DND-41 (cell line): Measurements from ENCODE around the gene USP28.

Source experiments
- EZH2 ChIP-seq: IDR thresholded peaks from 3 replicates; pipeline ENCODE4 v1.6.1; 2012; ENCODE audit warnings: borderline replicate concordance, low read depth, mild to moderate bottlenecking, moderate library complexity, low read length, inconsistent platforms; ENCODE audit not compliant: severe bottlenecking
- TF ChIP-seq, protein P1 (sequence below): IDR thresholded peaks from 2 replicates; pipeline ENCODE4 v1.5.1; 2012; ENCODE audit warnings: borderline replicate concordance, low read length, moderate library complexity, mild to moderate bottlenecking; ENCODE audit not compliant: poor library complexity, severe bottlenecking; ENCODE audit errors: extremely low read depth

DNA sequence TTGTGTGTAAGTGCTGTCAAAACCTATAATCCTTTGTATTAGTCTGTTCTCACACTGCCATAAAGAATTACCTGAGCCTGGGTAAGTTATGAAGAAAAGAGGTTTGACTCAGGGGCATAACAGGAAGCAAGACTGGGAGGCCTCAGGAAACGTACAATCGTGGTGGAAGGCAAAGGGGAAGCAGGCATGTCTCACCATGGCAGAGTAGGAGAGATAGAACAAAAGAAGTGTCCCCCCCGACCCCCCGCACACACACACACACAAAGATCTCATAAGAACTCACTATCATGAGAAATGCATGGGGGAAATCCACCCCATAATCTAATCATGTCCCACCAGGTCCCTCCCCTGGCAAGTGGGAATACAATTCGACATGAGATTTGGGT, 2.3 kb upstream of the USP28 start:
- TF ChIP-seq, protein P1, sequence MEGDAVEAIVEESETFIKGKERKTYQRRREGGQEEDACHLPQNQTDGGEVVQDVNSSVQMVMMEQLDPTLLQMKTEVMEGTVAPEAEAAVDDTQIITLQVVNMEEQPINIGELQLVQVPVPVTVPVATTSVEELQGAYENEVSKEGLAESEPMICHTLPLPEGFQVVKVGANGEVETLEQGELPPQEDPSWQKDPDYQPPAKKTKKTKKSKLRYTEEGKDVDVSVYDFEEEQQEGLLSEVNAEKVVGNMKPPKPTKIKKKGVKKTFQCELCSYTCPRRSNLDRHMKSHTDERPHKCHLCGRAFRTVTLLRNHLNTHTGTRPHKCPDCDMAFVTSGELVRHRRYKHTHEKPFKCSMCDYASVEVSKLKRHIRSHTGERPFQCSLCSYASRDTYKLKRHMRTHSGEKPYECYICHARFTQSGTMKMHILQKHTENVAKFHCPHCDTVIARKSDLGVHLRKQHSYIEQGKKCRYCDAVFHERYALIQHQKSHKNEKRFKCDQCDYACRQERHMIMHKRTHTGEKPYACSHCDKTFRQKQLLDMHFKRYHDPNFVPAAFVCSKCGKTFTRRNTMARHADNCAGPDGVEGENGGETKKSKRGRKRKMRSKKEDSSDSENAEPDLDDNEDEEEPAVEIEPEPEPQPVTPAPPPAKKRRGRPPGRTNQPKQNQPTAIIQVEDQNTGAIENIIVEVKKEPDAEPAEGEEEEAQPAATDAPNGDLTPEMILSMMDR, result no peak
- TF ChIP-seq EZH2, result no peak
